ENCODE results near the gene SIK3.
A peak's percentile ranks its signal among the peaks of the same experiment; 100 is the strongest.

Gene SIK3

DNA sequence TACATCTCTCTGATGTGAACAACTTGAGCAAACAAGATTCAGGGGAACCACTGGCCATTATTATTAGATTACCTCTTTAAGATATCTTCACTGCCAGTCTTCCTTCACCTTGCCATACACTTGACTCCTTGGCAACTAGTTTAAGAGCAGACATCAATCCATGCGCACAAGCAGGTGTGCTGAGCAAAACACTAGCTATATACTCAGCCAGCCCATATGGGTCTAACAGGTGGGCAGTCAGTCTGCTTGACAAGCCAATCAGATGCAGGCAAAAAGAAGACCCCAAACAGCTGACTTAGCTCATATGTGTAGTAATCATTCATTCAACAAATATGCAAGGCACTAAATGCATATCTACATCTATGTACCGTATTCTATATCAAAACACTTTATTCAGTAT is 101.2 kb downstream of the SIK3 start:
- DNase-seq: no peak

DNA sequence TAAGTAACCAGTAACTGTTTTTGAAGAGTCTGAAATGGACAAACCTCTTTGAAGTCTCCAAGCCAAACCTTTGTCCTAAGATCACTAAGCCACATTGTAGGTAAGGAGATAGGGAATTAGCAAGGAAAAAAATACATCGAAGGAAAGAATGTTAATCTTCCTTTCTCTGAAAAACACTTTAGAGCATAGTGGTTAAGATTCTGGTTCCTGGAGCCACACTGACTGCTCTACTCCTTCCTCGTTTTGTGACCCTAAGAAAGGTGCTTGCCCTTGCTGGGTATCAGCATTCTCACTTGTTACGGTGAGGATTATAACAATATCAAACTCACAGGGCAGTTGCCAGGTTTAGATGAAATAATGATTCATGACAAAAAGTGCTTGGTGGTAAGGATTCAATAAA is 104.0 kb downstream of the SIK3 start:
- DNase-seq: no peak

DNA sequence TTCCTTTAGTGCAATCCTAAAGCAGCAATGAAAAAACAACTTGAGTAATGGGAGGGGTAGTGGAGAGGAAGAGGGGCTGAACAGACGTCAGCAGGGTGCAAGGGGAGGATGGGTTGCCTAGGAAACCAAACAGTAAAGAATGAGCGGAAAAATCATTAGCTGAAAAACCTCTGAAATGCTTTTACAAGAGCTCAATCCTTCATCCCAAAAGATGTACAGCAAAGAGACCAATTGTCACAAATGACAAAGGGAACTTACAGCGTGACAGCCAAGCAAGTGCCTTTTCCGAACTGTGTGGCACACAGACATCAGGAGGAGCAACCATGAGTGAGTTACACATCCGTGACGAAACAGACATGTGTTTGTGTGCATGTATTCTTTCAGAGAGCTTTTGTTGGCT is 104.6 kb downstream of the SIK3 start:
- DNase-seq: no peak

DNA sequence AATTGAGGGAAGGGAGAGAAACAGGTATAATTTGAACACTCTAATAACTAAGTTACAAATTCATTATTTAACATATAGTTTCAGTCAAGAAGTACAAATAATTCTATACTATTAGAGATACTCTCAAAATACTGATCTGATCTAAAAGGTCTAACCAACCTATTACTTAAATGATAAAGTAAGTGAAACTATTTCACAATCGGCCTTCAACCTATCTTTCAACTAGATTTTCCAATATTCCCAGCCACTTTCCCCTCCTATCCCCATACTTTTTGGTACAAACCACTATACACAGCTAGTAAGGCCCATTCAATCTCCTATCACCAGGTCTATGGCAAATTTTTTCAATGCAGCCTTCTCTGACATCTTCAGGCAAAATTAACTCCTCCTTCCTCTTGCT is 106.7 kb downstream of the SIK3 start:
- DNase-seq: no peak

DNA sequence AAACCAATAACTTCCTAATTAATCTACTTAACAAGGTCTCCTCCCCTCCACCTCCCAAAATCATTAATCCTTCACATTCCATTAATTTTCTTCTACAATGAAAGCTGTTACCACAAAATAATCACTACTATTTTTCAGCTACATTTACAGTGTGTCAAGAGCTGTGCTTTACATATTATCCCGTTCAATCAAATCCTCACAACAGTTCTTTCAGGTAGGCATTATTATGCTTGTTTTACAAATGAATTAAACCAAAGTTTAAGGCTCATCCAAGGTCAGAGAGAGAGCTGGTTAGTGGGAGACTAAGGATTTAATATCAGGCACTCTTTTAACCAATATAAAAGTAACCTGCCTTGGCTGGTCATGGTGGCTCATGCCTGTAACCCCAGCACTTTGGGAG is 107.4 kb downstream of the SIK3 start:
- DNase-seq: no peak

DNA sequence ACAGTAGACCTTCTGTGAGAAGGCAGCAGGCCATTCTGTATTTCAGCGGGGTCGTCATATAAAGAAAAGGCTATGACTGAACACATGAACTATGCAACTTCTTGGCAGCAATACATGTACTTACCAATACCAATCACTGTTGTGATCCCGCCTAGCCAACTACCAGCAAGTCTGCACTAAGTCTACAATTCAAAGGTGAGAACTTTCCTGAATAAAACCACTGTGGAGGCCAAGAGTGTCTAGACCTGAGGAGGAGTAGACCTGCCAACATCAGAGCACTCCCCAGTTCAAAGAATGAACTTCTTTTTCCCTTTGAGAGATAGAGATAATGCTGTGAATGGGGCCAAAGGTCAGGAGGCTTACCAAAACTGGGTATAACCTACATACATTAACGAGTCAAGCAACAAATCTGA is 108.2 kb downstream of the SIK3 start:
- no peak for DNase-seq

DNA sequence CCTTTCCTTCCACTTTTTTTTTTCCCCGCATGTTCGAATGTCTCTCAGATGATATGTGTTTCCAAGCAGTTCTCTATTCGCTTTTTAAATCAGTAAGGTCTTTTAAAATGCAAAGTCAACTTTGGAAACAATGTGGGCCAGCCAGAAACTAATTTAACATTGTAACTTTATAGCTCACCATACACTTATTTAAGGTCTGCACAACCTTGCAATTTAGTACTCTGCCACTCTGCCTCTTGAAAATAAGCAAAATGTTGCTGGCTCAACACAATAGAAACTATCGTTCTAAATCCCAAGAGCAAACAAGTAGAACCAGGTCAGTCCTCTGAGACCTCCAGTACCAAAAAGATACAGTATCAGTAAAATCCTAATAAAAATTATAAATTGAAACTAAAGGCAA is 109.0 kb downstream of the SIK3 start:
- no peak for DNase-seq

DNA sequence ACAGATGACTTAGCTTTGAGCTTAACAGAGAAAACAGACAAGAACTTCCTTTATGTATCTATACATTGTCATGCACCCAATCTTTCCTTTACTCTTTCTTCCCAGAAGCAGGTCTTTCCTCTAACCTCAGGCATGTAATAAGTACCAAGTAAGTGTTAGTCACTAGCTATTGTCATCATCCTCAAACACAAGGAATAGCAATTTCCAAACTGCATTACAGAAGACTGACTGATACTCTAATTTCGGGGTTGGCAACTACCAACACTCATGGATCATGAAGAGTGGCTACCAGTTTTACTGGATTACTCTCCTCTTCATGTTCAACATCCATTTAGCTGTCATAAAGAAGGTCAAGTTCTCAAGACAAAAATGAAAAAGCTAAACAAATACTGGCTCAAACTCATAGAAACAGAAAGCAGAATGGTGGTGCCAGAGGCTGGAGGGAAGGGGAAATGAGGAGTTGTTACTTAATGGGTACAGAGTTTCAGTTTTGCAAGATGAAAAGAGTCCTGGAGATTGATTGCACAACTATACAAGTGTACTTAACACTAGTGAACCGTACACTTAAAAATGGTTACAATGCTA is 111.6 kb downstream of the SIK3 start:
- DNase-seq: no peak

DNA sequence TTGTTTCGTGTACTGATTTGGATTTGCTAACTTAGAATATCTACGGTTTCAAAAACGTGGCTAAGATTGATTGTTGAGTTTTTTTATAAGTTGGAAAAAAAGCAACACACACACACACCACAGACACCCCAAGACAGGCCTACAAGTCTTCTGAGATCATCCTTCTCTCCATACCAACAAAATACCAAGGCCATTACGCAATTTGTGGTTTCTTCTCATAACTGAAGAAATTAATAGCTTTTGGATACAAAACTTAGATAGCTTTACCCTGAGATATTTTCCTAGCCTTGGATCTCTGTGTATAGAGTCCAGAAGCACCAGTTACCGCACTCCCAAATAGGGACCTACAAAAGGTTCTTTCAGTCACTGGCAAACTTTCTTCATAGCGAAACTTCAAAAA is 113.6 kb downstream of the SIK3 start:
- no peak for DNase-seq

DNA sequence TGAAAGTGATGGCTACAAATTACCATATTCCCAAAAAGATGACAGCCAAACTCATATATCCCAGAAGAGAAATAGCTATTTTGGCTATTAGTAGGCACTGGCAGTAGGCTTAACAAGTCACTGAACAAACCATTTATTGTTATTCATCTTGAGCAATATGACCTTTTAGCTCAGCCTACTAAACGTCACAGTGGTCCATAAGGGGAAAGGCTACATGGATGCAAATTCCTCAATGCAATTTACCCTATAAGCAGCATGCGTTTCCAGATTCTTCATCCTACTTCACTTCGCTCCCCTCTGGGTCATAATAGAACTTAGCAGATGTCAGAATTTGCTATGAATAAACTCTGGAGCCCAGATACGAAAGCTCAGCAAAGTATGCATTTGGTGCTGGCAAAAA is 114.0 kb downstream of the SIK3 start:
- DNase-seq: no peak

DNA sequence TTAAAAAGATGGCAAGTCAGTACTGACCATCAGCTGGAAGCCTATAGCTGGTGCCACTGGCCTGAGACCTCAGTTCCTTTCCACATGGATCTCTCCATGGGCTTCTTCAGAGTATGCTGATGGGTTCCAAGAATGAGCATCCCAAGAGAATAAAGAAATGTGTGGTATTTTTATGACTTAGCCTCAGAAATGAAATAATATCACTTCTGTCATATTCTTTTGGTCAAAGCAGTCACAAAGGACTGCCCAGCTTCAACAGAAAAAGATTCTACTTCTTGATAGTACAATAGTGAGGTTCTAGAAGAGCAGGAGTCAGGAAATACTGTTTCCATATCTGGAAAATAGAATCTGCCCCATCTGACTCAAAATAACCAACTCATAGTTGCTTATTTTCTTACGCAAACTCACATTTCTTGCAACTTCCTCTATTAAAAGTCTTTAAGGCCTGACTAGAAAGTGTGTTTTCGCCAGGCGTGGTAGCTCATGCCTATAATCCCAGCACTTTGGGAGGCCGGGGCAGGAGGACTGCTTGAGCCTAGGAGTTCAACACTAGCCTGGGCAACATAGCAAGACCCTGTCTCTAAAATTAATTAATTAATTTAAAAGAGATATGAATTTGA is 116.9 kb downstream of the SIK3 start:
- no peak for DNase-seq

DNA sequence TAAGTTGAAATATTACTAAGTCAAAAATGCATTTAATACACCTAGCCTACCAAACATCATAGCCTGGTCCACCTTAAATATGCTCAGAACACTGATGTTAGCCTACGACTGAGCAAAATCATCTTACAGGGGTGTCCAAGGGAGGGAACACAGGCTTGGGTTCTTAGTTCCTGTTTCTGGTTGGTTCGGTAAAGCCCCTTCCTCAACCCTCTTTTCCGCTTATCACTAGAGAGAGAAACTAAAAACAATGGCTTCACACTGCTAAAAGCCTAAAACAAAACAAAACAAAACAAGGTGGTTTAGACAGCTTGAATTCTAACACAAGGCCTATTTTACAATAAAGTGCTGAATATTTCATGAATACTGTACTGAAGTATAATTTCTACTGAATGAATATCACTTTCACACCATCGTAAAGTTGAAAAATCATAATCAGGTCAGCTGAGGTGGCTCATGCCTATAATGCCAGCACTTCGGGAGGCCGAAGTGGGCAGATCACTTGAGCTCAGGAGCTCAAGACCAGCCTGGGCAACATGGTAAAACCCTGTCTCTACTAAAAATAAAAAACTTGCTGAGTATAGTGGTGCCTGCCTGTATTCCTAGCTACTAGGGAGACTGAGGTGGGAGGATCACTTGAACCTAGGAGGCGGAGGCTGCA is 118.0 kb downstream of the SIK3 start:
- no peak for DNase-seq

DNA sequence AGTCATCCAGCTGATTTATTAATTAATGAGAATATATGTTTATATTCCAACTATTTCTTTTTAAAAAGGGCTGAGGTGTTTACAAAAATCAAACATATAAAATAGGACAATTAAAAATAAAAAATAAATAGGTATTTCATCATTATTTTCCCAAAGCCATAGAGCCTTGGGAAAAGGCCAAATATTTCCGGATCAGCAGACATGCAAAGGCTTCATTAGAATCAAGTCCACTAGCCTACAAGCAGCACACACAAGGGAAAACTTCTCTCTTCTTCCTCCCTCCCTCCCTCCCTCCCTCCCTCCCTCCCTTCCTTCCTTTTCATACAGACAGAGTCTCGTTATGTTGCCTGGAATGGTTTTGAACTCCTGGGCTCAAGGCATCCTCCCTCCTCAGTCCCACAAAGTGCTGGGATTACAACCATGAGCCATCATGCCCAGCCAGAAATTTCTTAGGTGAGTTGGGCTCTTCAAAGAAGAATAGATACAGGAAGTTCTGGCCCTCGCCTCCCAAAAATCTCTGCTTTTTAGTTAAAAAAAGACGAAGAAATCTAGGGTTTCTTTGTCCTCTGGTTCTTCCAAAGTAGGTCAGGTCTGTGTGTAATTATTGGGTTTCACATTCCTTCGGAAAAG is 121.2 kb downstream of the SIK3 start:
- DNase-seq: no peak

DNA sequence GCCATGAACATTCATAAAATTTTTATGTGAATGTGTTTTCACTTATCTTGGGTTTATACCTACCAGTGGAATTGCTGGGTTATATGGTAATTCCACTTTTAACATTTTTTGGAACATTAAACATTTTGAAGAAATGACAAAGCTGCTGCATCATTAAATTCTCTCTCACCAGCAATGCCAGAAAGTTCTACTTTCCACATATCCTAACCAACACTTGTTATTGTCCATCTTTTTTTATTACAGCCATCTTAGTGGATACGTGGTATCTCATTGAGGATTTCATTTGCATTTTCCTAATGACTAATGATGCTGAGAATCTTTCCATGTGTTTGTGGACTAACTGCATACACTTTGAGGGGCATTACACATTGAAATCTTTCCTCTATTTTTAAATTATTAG is 122.6 kb downstream of the SIK3 start:
- no peak for DNase-seq

DNA sequence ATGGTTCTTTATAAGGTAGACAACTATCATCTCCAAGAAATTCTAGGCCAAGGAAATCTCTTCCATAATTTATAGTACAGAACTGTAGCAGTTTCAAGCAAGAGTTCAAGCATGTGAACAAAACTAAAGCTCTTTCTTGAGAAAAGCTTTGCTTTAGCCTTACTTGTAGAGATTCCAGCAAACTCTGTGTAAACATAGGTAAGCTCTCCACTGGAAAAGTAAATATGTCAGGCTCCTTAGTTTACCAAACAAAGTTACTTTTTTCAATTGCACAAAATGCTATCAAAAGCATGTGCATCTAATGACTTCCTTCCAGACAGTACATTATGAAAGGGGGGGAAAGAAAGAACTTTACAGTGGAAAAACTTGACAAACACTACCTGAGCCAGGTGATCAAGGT is 125.0 kb downstream of the SIK3 start:
- DNase-seq: no peak

DNA sequence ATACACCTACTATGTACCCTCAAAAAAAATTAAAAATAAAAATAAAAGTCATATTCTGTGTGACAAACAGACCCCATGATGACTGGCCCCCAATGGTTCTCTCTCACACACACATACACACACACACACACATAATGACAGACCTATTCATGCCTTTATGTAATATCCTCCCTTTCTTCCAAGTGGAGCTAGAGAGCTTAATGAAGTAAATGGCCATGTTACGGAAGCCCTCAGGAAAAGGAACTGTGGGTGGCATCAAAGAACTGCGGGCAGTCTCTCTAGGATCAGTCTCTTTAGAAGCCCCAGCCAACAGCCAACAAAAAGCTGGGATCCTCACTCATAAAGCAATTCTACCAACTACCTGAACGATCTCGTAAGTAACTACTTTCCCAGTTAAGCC is 125.5 kb downstream of the SIK3 start:
- no peak for DNase-seq

DNA sequence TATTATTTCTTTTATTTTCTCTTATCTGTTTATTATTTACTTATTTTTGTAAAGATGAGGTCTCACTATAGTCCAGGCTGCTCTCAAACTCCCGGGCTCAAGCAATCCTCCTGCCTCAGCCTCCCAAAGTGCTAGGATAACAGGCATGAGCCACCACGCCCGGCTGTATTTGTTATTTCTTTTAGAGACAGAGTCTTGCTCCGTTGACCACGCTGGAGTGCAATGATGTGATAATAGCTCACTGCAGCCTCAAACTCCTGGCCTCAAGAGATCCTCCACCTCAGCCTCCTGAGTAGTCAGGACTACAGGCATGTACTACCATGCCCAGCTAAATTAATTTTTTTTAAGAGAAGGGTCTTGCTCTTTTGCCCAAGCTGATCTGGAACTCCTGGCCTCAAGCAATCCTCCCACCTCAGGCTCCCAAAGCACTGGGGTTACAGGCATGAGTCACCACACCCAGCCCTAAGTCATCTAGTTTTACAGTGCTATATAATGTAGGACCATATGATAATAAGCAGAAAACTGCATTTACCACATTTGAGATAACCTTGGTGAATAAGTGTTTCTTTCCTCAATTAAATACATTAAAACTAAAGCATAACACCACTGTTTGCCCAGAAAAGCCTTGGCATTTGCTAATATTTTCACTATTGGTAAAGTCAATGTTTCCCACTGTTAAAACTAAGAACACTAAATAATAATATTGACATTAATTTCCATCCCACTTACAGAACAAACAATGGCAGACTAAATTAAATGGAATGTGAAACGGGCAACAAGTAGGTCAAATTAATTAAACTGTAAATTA is 127.5 kb downstream of the SIK3 start:
- DNase-seq: peak; percentile 20

DNA sequence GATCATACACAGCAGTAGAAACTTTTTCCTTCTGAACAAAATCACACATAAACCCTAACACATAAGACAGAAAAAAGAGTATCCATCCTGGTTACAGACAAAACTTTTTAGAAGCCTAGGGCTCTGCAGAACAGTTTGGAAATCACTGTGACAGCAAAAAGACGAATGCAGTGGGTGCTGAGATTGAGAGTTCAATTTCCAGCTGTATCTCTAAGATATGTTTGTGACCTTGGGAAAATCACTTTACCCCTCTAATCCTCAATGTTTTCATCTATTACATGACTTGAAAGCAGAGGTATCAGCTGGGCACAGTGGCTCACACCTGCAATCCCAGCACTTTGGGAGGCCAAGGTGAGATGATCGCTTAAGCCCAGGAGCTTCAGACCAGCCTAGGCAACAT is 128.5 kb downstream of the SIK3 start:
- DNase-seq: no peak

DNA sequence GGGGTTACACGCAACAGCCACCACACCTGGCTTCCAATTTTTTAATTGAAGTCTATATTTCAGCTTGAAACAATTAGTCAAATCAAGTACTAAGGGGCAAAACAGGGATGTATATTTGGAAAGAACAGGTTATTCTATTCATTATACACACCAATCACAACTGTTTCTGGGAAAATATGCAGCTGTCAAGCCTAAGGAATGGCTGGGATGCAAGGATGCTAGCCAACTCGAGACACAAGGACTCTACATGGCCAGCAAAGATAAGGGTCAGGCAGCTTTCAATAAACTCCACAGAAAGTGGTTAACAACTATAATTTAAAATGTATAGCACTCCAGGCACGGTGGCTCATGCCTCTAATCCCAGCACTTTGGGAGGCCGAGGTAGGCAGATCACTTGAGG is 134.0 kb downstream of the SIK3 start:
- DNase-seq: no peak

DNA sequence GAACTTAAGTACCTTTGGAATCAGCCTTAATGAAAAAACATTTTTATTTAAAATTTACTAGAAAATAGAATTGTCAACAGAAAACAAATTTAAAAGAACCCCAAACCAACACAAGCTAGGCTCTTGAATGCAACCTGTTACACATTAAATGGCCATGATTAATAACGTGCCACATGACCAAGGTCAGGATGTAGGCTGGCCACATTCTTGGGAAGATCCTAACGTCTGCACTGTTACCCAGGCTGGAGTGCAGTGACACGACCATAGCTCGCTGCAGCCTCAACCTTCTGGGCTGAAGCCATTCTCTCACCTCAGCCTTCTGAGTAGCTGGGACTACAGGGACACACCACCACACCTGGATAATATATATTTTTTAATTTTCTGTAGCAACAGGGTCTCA is 134.4 kb downstream of the SIK3 start:
- DNase-seq: no peak

DNA sequence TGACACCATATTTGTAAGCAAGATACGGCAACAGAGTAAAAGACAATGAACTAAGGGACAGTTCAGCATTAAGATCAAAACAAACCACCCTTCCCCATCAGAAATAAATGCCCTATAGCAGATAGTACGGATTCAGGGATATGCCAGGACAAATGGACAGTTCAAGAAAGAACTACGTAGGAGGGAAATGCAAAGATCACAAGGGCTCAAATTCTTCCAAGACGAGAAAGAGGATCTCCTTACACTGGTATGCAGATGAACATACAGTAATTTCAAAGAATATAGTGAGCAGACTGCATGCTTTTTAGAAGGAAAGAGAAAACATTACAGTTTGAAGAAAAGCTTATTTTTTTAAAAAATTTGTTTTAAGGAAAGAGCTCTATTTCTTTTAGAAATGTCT is 136.1 kb downstream of the SIK3 start:
- no peak for DNase-seq

DNA sequence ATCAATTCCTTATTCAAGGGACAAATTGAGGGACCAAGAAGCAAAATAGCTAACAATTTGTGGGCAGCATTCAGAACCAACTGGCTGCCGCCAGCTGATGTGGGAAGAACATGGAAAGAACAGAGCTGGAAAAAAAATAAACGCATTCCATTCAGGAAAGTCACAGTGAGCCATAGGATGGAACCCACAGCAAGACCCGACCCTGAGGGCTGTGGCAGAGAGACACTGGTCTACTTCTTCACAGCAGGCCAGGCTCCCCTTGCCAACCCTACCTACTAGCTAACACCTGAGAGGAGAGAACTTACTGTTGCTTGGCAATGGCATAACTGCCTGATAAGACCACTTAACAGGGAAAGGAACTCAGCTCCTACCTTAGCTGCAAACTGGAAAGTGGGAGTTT is 137.3 kb downstream of the SIK3 start:
- DNase-seq: no peak

DNA sequence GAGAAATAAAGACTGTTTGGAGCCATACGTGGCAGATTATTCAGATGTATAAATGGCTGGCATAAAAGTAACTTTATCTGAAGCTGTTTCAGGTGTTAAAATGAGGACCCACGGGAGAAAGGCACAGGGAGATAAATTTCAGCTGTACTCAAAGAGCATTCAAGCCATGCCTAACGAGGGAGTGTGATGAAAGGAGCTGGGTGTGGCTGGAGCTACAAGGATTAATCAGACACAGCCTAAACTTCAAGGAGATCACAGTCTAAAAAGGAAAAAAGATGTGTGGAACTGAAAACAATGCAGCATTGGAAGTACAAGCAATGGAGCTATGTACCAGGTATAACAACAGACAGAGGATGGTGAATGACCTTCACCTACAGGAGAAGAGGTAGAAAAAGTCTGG is 140.0 kb downstream of the SIK3 start:
- no peak for DNase-seq

DNA sequence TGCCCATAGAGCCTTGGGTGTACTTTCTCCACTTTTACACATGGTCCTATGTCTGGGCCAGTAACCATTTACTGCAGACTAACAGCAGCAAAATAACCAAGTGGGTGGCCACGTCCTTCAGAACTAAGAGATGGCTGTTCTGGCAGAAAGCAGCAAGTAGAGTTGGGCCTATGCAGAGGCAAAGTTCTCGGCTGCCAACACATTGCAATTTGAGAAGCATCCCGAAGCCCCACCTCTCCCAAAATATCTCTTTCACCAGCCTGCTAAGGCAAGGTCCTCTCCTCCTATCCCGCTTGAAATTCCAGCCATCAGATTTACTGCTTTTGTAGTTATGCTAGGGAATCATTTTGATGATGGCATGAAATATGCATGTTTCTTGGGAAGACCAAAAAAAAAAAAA is 142.3 kb downstream of the SIK3 start:
- DNase-seq: no peak
